HL-60 (cell line): Measurements from ENCODE around the gene RNF227.

Experiments
- DNase-seq, 2 experiments: peaks; one replicate each; pipeline ENCODE4 v3.0.0-alpha.2; 2010 to 2020; ENCODE audit warnings: low read depth in 1 of 2, low spot score in 1 of 2
- H3K27ac ChIP-seq: fragments of 250-450 bp; sonication (Bioruptor Pico); replicated peaks from 2 replicates; pipeline ENCODE4 v1.5.1; 2020; ENCODE audit warnings: mild to moderate bottlenecking, moderate library complexity
- H3K27me3 ChIP-seq: fragments of 250-450 bp; sonication (Bioruptor Pico); 2 replicates; pipeline ENCODE4 v1.5.1; 2021; ENCODE audit warnings: mild to moderate bottlenecking, moderate library complexity; ENCODE audit not compliant: insufficient read depth, poor library complexity, severe bottlenecking
- H3K4me3 ChIP-seq: replicated peaks from 2 replicates; pipeline ENCODE4 v1.5.1; 2011; ENCODE audit warnings: mild to moderate bottlenecking, control low read depth, low read length; ENCODE audit not compliant: insufficient read depth
- GABPA ChIP-seq: IDR thresholded peaks from 2 replicates; pipeline ENCODE4 v1.6.1; 2012; ENCODE audit warnings: low read depth
- POLR2AphosphoS5 ChIP-seq: IDR thresholded peaks from 2 replicates; pipeline ENCODE4 v1.6.1; 2012; ENCODE audit warnings: low read depth
- SPI1 ChIP-seq: IDR thresholded peaks from 2 replicates; pipeline ENCODE4 v1.6.1; 2012; ENCODE audit warnings: low read depth, mild to moderate bottlenecking, borderline replicate concordance
- long read RNA-seq: library from polyadenylated mRNA; unstranded; transcript quantifications from one replicate; pipeline ENCODE4 v2.0.0, GENCODE V29; 2020
- TF ChIP-seq, protein P1 (sequence below): IDR thresholded peaks from 2 replicates; pipeline ENCODE4 v1.6.1; 2012; ENCODE audit warnings: low read depth; ENCODE audit not compliant: insufficient replicate concordance
- TF ChIP-seq, protein P2 (sequence below): IDR thresholded peaks from one replicate; pipeline ENCODE4 v1.5.1; 2011; ENCODE audit warnings: low read length, control low read depth, inconsistent platforms; ENCODE audit not compliant: insufficient read depth

The RNF227 gene
- long read RNA-seq, transcript RNF227-201 (2 exons, 2,852 nt), result major isoform, 42 of 45 reads
- long read RNA-seq, partial matches to known transcripts, result 0 of 45 reads
- long read RNA-seq, other reads (novel, unspliced or antisense), result 1 of 45 reads

DNA sequence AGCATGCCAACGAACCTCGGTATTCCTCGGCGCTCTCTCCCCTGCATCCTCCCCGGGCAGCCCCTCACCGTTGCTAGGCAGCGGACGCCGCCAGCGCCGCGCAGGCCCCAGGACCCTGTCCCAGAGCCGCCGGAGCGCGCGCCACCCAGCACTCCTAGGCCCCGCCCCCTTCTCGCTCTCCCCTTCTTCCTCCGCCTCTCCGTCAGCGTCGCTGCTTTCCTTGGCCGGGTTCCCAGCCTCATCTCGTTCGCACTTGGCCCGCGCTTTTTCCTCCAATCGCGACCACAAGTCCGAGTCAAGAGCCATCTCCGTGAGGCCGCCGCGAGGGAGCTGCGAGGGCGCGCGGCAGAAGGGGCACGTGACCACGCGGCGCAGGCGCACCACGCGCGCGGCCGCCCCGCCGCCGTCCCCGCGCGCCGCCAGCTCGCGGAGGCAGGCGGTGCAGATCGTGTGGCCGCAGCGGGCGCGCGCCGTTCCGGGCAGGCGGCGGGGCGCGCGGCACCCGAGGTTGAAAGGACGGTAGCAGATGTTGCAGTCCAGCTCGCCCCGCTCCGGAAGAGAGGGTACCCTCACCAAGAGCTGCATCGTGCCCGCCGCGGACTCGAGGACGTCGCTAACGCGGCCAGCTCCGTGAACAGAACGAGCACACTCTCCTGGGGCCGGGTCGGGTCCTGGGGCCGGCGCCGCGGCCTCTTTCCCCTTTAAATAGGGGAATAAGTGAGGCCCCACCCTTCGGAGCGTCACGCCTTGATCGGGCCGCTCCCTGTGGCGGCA, at the start of gene RNF227:
RNF227 (minus strand) TSS at position 679 of the 774 bp plus-strand sequence; CDS start at position 585, 94 bp downstream.
- Histone ChIP-seq H3K27me3 (no peaks in the 10 kb centered on the region), H3K4me3 (peak within 1 kb of the TSS; percentile 52), H3K27ac (peak within 1 kb of the TSS; percentile 77)
- 0 out of 2 replicates have a peak, but pooled peaks have one; percentile 29 for TF ChIP-seq POLR2AphosphoS5
- TF ChIP-seq, protein P1, sequence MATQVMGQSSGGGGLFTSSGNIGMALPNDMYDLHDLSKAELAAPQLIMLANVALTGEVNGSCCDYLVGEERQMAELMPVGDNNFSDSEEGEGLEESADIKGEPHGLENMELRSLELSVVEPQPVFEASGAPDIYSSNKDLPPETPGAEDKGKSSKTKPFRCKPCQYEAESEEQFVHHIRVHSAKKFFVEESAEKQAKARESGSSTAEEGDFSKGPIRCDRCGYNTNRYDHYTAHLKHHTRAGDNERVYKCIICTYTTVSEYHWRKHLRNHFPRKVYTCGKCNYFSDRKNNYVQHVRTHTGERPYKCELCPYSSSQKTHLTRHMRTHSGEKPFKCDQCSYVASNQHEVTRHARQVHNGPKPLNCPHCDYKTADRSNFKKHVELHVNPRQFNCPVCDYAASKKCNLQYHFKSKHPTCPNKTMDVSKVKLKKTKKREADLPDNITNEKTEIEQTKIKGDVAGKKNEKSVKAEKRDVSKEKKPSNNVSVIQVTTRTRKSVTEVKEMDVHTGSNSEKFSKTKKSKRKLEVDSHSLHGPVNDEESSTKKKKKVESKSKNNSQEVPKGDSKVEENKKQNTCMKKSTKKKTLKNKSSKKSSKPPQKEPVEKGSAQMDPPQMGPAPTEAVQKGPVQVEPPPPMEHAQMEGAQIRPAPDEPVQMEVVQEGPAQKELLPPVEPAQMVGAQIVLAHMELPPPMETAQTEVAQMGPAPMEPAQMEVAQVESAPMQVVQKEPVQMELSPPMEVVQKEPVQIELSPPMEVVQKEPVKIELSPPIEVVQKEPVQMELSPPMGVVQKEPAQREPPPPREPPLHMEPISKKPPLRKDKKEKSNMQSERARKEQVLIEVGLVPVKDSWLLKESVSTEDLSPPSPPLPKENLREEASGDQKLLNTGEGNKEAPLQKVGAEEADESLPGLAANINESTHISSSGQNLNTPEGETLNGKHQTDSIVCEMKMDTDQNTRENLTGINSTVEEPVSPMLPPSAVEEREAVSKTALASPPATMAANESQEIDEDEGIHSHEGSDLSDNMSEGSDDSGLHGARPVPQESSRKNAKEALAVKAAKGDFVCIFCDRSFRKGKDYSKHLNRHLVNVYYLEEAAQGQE, result no peak
- peak; percentile 79 to 83 for DNase-seq

DNA sequence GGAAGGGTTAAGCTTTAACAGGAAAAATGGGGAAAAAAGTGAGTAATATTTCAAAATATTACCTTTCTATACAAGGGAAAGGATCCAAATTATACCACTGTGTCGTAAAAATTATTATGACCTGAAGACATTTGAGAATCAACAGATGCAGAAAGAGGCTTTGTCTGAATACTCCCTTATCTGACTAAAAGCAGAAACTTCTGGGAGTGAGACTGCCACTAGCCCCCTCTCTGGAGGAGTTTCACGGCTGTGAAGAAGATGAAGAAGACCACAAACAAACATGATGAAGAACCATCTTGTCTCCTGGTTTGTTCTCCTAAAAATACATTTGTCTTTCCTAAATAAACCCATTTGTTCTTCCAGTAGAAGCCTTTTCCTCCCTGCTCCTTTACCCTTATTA, 45.3 kb upstream of the RNF227 start:
- no peak for DNase-seq
- H3K4me3 ChIP-seq, result no peak overlapping the region
- no peak overlapping the region for H3K27ac ChIP-seq
- H3K27me3 ChIP-seq, result no peaks in the 10 kb centered on the region
- TF ChIP-seq POLR2AphosphoS5 (no peak), SPI1 (no peak), GABPA (no peak)
- TF ChIP-seq, protein P2, sequence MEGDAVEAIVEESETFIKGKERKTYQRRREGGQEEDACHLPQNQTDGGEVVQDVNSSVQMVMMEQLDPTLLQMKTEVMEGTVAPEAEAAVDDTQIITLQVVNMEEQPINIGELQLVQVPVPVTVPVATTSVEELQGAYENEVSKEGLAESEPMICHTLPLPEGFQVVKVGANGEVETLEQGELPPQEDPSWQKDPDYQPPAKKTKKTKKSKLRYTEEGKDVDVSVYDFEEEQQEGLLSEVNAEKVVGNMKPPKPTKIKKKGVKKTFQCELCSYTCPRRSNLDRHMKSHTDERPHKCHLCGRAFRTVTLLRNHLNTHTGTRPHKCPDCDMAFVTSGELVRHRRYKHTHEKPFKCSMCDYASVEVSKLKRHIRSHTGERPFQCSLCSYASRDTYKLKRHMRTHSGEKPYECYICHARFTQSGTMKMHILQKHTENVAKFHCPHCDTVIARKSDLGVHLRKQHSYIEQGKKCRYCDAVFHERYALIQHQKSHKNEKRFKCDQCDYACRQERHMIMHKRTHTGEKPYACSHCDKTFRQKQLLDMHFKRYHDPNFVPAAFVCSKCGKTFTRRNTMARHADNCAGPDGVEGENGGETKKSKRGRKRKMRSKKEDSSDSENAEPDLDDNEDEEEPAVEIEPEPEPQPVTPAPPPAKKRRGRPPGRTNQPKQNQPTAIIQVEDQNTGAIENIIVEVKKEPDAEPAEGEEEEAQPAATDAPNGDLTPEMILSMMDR, result no peak
- TF ChIP-seq, protein P1, result no peak

DNA sequence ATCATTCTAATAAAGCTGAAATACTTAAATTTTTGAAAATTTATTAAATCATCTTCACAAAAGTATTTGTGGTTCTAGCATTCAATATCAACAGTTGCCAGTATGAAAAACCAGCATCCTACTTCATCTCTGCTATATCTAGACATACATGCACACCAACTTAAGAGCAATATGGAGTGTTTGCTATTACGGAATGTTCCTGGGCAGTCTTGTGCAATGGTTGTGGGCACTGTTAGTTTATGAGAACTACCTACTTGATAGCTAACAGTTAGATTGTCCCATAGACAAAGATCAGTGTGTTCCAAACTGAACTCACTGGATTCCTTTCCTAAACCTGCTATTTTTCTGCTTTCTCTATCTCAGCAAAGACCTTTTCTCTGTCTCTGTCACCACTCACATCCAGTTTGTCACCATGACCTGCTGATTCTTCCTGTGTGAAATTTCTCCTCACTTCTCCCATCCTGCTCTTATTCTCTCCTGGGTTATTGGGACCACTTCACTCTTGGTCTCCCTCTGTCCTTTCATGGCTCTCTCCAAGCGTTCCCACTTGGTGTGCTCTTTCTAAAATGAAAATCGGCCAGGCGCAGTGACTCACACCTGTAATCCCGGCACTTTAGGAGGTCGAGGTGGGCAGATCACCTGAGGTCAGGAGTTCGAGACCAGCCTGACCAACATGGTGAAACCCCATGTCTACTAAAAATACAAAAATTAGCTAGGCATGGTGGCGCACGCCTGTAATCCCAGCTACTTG, 43.6 kb upstream of the RNF227 start:
- TF ChIP-seq, protein P2, result no peak
- TF ChIP-seq GABPA, result no peak
- no peak for TF ChIP-seq SPI1
- no peak for TF ChIP-seq POLR2AphosphoS5
- TF ChIP-seq, protein P1, result no peak
- DNase-seq, result peak; percentile 11 to 73
- no peak overlapping the region for H3K4me3 ChIP-seq

More for the DNA sequence above, 43.6 kb upstream of the RNF227 start:
- no peaks in the 10 kb centered on the region for H3K27me3 ChIP-seq
- H3K27ac ChIP-seq, result peak overlapping the region; percentile 28
